ENCODE measurements around the gene IL17RC.

GRCh38 chr3:9901967-9902366, 14.9 kb upstream of the IL17RC start:
- TF ChIP-seq CTCF (IDR thresholded peaks at IDR 0.05) (no peak), POLR2A (IDR thresholded peaks at IDR 0.05) (no peak)
